ENCODE data around the gene CRMP1.

DNA sequence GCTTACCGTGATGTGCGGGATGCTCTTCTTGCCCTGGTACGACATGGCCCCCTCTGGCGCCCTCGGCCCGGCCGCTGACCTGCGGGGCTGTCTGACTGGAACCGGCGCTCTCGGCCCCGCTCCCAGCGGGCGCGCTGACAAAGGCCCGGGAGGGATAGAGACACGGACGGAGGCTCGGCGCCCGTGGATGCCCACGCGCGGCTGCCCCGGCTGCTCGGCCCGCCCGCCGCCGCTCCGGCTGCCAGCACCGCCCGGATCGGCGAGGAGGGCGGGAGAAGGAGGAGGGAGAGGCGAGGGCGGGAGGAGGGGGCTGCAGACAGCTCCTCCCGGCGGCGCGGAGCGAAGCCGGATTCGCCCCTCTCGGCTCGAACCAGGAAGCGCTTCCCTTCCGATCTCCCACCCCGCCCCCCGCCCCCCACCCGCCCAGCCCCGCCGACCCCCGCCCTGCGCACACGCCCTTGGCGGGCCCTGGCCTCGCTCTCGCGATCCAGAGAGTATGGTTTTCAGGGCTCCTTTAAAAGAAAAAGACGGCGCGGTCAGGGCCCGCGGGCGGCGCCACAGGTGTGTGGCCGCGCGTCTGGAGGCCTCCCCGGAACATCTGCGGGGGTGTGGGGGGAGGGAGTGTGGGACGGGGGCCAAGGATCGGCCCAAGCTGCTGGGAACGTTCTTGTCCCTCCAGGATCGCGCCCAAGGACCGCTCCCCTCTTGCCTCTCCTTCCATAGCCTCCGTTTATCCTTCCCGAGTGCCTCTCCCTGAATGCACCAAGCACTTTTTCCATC is 4.5 kb downstream of the CRMP1 start:
- TF ChIP-seq, protein P1, sequence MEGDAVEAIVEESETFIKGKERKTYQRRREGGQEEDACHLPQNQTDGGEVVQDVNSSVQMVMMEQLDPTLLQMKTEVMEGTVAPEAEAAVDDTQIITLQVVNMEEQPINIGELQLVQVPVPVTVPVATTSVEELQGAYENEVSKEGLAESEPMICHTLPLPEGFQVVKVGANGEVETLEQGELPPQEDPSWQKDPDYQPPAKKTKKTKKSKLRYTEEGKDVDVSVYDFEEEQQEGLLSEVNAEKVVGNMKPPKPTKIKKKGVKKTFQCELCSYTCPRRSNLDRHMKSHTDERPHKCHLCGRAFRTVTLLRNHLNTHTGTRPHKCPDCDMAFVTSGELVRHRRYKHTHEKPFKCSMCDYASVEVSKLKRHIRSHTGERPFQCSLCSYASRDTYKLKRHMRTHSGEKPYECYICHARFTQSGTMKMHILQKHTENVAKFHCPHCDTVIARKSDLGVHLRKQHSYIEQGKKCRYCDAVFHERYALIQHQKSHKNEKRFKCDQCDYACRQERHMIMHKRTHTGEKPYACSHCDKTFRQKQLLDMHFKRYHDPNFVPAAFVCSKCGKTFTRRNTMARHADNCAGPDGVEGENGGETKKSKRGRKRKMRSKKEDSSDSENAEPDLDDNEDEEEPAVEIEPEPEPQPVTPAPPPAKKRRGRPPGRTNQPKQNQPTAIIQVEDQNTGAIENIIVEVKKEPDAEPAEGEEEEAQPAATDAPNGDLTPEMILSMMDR (conservative IDR thresholded peaks at IDR 0.05; ENCODE audit: low read depth, low read length), result no peak
- TF ChIP-seq EZH2 (IDR thresholded peaks at IDR 0.05; ENCODE audit: borderline replicate concordance, low read depth, low read length, poor library complexity, severe bottlenecking), result no peak

Data from A673 (cell line).